T-helper 1 cell treated with Interleukin-12 subunit alpha and Interleukin-12 subunit beta and Interleukin-4 antibody, amounts not matched to agents 30 ng/mL and 1 ng/mL, for 36 hours (primary cell): ENCODE measurements around the gene TP53TG5. TPM values are rescaled to one million over a fixed set of nuclear protein-coding genes. Genes with fewer than 3 reads are reported as not detected.

Experiments
- intact Hi-C: fragments of 100-400 bp; cut with micrococcal nuclease; formaldehyde crosslinking; loops from one replicate; pipeline ENCODE4 v1.15.1; 2024
- total RNA-seq: library from RNA; stranded (reverse); gene quantifications from 2 replicates; pipeline ENCODE4 v1.2.3, GENCODE V29; 2022

TP53TG5 gene
- total RNA-seq, 1 donor from 2014 or later, result not detected

DNA sequence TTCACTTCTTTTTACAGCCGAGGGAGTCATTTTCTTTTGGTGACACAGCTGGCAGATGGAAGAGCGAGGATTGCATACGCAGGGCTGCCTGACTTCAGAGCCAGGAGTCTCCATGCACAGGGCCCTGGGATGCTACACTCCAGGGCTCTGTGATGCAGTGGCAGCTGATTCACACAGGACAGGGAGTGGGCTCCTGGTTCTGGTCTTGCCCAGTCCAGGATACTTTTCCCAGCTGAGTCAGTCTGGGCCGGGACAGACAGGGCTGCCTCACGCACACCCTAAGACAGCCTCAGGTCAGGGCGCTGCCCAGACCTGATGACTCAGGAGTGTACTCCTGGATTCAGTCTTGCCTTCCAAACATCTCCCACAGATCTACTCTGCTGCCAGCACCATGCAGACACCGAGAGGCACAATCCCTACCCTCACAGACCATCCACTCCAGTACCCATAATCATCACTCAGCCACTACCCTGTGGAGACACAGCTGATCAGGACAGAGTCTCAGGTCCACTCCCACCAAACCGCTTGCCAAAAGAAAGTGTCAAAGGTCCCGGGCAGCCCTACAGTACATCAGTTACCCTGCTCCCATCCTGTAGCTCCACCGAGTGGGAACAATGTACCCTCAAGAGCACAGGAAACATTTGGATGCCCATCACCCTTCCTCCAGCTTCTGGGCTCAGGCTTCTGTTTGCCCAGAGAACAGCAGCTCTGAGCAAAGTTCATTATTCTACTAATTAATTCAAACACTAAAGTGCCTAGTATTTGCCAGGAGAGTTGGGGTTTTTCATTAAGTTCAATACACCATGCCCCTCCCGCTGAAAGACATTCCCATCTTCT is 41.4 kb downstream of the TP53TG5 start:
- intact Hi-C loops, result loop anchor here (1.0 kb wide), 1 partner anchor 24 kb away; no protein-coding TSS in a partner anchor

DNA sequence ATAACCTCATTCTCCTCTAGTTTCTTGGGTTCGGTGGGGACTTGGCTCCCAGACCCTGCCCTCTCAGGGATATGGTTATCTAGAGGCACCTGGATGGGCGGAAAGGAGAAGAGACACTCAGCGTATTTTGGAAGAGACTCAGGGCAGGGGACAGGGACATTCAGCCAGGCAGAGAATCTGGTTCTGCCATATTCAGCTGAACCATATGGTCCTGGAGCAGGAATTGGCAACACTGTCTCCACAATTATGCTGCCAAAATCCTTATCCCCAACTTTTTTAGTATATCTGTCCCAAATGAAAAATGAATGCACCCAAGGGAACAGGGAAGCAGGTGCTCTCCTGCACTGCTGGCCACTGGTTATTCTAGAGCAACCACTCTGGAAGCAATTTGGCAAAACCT is 47.6 kb downstream of the TP53TG5 start:
- intact Hi-C loops, result no loop called here

DNA sequence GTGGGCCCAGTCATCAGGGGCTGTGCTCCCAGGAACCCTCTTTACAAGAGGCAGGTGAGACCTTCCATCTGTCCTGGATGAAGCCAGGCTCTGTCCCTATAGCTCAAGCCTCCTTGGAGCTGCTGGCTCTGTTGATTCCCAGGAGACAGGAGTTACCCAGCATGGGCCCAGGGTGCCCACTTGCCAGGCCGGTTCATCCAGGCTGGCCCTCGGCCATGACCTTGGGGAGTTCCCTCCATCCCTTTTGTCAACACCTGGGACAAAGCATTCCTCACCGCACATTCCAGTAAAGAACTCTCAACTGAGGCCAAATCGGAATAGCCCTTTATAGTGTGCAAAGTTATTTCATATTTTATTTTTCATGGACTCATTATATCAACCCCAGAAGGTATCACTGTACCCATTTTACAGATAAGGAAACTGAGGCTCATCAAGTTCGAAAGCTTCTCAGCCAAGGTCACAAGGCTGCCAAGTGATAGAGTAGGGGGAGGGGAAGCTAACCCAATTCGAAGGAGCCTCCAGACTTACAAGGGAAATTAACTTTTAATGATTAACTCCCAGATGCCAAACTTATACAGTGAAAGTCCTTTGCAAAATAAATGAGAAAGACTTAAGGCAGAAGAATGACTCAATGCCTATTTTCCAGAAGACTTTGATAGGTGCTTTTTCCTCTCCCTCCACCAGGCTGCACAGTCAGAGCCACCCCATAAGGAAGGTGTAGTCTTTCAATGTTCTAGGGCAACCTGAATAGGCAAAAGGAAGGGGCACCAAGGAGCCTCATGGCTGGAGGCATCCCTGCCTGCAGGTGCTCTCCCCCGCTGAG is 48.4 kb downstream of the TP53TG5 start:
- intact Hi-C loops, result no loop called here

DNA sequence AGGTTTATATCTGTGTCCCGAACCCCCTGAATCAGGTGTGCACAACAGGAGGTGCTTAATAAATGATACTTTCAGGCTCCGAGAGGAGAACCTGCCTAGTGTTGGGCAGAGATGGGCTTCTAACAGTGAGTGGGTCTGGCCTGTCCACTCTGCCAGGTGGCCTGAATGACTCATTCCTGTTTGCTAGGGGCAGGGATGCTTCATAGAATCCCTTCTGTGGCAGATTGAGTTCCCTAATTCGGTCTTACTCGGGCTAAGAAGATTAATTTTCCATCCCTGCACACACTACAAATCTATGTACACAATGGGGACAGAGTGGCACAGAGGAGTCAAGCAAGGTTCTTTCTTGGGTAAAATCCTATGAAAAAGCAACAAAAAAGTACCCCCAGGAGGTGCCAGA is 49.7 kb downstream of the TP53TG5 start:
- intact Hi-C loops, result no loop called here

DNA sequence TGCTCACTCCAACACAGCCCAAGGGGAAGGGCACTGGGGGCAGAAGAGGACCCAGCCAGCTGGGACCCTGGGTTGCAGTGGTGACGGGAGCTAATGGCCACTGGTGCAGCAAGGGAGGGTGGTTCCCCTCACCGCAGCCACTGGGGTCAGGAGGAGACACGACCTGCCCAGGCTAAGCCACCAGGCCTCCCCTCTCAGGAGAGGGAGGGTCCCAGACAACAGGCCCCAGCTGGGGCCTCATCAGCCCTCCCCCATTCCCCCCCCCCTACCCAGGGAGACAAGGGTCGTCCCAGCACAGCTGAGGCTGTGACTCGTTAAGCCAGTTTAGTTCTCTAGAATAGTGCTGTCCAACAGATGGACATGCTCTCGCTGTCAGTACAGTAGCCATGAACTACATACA is 52.8 kb downstream of the TP53TG5 start:
- intact Hi-C loops, result no loop called here

DNA sequence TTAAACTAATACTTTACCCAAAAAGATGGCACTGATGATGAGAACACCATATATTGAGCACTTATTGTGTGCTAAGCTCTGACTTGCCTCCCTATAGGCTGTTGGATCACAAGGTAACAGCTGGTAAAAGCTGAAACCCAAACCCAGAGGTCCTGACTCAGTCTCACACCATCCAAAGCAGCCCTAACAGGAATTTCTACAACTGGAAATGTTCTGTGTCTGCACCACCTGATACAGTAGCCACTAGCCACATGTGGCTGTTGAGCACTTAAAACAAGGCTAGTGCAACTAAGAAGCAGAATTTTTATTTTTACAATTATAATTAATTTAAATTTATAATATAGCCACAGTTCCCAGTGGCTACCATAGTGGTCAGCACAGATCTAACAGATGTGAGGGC is 54.4 kb downstream of the TP53TG5 start:
- intact Hi-C loops, result no loop called here

DNA sequence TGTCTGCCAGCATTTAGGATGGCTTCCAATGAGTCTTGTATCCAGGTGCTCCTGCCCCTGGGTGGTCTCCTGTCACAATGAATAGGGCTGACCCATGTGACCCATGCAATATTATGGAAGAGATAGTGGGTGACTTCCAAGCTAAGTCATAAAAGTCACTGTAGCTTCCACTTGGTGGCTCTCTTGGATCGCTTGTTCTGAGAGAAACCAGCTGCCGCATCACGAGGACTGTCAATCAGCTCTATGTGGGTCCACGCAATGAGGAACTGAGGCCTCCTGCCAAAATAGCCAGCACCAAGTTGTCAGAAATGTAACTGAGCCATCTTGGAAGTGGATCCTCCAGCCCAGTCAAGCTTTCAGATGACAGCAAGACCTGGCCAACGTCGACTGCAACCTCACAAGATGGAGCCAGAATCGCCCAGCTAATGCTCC is 55.2 kb downstream of the TP53TG5 start:
- intact Hi-C loops, result no loop called here

Other genes with a start within 250 kb of the TP53TG5 start
- not detected in 2 replicates for gene PI3, start 203.4 kb downstream of the TP53TG5 start, total RNA-seq
- not detected in 2 replicates for gene SEMG1, start 171.3 kb downstream of the TP53TG5 start, total RNA-seq
- not detected in 2 replicates for gene SEMG2, start 157.0 kb downstream of the TP53TG5 start, total RNA-seq
- 0.64 and 0.88 TPM in 2 replicates for gene SLPI, start 123.8 kb downstream of the TP53TG5 start, total RNA-seq
- 0.17 TPM in 1 of 2 replicates, not detected in the other for gene RBPJL, start 71.5 kb downstream of the TP53TG5 start, total RNA-seq
- 6.1 and 6.7 TPM in 2 replicates for gene MATN4, start 70.0 kb downstream of the TP53TG5 start, total RNA-seq
- 89.7 and 90.4 TPM in 2 replicates for gene SDC4, start 29.9 kb downstream of the TP53TG5 start, total RNA-seq
- 30.7 and 32.2 TPM in 2 replicates for gene SYS1, start 15.2 kb downstream of the TP53TG5 start, total RNA-seq
- gene DBNDD2, start 30.0 kb upstream of the TP53TG5 start, total RNA-seq, result 19.6 and 22.5 TPM in 2 replicates
- gene PIGT, start 37.8 kb upstream of the TP53TG5 start, total RNA-seq, result 85.2 and 87.5 TPM in 2 replicates
- gene WFDC2, start 91.4 kb upstream of the TP53TG5 start, total RNA-seq, result 0.34 TPM in 1 of 2 replicates, not detected in the other
- gene SPINT3, start 137.3 kb upstream of the TP53TG5 start, total RNA-seq, result not detected in 2 replicates
- not detected in 2 replicates for gene WFDC6, start 161.2 kb upstream of the TP53TG5 start, total RNA-seq
- gene EPPIN, start 169.1 kb upstream of the TP53TG5 start, total RNA-seq, result not detected in 2 replicates
- gene WFDC8, start 201.0 kb upstream of the TP53TG5 start, total RNA-seq, result not detected in 2 replicates